GM18870 (cell line): ENCODE data around the gene CORO2B.
"Not testable (repeated sequence)": the region's sequence is repeated elsewhere in the genome, so short reads cannot be mapped to it uniquely, and the experiment has no call there.

Experiments used
- ATAC-seq: cut with Tn5 transposase; IDR thresholded peaks from one replicate; pipeline ENCODE4 v1.9.1; 2021; ENCODE audit warnings: moderate library complexity; ENCODE audit not compliant: unreplicated experiment

CORO2B gene

DNA sequence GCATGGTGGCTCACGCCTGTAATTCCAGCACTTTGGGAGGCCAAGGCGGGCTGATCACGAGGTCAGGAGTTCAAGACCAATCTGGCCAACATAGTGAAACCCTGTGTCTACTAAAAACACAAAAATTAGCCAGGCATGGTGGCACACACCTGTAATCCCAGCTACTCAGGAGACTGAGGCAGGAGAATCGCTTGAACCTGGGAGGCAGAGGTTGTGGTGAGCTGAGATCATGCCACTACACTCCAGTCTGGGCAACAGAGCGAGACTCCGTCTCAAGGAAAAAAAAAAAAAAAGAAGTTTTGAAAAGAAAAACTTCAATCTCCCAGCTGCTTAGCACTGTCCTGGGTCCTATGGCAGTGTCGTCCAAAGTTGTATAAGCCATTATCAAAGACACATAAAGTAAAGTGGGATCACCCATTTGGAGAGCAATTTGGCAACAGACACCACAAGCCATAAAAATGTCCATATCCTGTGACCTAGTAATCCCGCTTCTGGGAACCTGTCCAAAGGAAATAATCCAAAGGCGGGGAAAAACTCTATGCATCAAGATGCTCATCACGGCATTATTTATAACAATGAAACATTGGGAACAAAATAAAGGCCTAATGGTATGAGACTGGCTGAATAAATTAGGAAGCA is 26.2 kb downstream of the CORO2B start:
- ATAC-seq, result not testable (repeated sequence)

DNA sequence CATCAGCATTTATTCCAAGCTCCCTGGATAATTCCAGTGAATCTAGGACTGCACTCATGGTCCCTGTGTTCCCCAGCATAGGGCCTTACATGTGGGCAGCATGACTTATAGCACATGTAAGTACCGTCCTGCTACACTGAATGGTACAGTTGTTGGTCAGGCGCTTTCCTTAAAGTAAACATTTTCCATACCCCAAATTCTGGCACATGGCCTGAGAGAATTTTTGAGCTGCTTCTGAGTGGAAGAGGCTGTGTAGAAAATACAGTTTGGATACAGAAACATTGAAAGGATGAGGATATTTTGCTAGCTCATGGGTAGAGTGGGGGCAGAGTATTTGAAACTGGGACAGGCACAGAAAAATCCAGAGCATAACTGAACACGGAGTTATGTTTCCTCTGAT is 27.6 kb downstream of the CORO2B start:
- no peak for ATAC-seq

DNA sequence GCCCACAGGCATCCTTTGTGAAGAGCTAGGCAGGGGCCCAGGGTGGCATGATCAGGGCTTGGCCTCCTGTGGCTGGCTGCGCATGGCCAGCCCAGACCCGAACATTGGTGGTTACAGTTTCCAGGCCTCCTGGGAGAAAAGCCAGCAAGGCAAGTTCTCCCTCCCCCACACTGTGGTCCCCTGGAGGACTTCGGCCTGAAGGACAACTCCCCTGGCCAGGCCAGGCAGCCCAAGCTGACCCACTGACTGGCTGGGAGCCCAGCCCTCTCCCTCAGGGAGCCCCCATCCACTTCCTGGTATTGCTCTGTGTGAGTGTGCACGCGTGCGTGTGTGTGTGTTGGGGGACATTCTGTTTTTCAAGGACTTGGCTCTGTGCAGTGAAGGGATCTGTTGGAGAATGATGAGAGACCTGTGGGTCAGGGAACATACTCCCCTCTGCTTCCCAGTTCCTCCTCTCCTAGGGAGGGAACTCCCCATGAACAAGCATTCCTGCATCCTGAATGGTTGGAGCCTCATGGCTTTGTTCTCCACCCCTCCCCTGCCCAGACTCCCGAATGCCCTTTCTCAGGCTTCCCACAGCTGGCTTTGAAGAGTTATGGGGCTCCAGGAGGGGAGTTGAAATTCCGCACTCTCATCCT is 29.5 kb downstream of the CORO2B start:
- ATAC-seq, result no peak

DNA sequence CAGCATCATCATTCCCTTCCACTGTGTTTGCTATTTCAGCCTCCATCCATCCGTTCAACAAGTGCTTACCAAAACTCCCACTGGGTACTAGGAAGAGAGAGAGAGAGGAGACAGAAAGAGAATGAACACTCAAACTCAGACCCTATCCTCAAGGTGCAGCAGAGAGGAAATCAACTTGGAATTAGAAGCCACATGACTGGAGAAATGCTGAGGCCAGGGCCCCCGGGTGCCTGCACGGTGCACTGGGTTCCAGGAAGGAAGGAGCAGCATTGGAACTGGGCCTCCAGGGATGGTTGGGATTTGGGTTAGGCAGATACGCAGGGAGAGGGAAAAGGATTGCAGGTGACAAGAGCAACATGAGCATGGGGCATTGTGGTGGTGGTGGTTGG is 30.0 kb downstream of the CORO2B start:
- no peak for ATAC-seq

DNA sequence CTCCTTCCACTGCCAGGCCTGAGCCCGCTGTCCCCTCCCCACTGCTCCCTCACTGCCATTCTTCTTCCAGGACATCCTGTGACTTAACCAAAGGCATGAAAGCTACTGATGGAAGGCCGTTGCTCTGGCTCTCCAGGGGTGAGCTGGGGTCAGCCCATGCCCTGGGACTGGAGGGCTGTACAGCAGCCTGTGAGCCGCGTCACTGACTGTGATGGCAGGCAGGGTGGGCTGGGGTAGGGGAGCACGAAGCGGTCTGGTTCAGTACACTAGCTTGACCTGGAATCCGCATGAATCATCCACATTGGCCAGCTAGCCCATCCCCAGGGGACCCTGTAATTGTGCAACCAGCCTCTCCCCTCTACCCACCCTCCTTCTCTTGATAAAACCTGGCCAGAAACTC is 30.8 kb downstream of the CORO2B start:
- ATAC-seq, result no peak

DNA sequence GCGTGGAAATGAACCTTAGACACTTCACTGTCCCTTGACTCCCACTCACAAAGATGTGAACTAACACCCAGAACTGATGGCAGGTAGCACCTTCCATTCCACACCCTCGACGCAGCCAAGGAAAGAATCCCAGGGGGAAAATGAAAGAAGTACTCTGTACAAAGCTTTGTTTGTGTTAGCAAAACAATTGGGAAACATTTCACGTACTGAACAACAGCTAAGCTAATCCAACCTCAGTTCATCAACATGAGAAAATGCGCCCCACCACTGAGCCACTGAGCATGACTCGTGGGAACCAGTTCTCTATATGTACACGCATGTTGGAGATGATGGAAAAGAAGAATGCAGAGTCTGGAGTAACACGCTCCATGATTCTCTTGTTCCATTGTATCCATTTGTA is 32.0 kb downstream of the CORO2B start:
- ATAC-seq, result no peak

DNA sequence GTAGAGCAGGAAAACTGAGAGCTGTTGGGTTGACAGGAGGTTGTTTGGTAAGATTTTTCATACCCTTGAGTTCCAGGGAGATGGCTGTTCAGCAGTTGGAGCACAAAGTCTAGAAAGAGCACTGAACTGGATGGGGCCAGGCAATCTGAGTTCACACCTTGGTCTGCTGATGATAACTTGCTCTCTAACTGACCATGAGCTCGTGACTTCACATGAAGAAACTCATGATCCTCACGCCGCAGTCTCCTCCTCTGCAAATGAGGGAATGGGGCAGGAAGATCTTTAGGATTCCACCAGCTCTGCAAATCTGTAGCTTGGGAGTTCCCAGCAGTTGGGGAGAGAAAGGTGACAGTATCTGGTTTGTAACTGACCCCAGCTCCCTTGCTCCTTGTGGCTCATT is 33.7 kb downstream of the CORO2B start:
- ATAC-seq, result no peak

DNA sequence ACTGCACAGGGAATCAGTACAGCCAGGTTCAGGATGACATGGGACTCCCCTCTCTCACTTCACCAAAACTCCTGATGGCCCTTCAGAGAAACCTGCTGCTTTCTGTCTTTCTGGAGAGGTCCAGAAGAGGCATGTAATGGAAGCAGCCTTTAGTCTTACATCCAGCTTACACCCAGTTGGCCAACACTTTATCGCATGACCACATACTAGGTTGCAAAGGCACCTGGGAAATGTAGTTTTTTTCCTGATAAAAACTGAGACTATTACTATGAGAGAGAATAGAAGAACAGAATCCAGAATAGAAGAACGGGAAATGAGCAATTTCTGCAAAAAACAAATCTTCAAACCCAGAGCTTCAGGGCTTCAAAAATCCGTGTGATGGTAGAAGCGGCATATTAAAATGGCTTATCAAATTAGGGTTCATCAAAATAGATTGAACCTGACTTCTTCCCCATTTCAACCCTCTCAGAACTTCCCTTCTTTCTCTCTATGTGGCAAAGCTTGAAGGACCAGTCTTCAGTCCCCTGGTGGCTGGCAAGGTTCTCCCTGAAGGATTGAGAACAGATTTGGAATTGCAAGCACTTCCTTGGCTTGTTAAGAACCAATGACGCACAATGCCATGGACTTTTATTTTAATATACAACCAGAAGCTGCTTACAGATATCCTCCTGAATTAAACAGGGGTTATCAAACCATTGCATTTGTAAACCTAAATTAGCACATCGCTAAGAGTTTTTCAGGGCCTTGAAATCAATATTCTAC is 34.4 kb downstream of the CORO2B start:
- no peak for ATAC-seq

DNA sequence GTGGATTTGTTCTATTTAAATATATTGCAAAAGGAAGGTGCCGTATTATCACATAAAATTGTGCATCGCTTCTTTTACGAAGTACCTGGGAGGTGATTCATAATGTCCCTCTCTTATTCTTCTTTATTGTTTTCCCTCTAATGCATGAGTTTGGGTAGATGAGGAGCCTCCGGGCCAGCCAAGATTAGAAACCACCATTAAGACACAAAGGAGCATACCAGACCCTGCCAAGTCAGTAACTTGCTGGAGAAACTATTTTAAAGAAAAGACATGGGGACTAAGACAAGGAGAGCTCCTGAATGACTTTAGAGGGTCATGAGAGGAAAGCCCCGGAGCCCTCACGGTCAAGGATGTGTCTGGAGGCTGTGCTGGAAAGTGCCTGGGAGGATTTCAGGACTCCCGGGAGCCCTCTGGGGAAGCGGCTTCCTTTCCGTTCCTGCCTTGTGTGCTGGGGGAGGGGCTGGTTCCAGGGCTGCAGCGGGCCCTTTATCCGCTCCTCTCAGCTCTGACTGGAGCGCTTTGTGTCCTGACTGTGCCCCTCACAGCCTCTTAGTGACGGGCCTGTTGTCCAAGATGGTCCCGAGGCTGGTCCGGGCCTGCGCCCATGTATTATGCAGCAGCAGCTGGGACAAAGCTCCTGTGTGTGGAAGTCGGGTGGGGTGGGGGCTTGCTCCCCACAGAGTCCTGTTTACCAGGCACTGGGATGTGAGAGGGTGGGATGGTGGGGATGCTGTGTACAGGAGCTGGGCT is 35.7 kb downstream of the CORO2B start:
- ATAC-seq, result no peak

DNA sequence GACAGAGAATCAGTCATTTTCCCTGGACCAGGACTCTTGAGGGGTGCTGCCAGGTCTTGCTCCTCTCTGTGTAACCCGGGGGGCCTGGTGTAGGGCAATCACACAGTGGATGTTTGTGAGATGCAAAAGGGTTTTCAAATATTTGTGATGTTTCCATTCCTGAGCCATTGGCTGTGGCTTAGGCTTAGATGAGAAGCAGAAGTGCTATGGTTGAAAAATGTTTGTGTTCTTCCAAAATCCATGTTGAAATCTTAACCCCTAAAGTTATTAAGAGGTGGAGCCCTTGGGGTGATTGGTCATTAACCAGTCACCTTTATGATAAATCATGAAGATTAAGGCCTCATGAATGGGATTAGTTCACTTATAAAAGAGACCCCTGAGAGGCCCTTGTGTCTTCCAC is 36.5 kb downstream of the CORO2B start:
- ATAC-seq, result no peak

DNA sequence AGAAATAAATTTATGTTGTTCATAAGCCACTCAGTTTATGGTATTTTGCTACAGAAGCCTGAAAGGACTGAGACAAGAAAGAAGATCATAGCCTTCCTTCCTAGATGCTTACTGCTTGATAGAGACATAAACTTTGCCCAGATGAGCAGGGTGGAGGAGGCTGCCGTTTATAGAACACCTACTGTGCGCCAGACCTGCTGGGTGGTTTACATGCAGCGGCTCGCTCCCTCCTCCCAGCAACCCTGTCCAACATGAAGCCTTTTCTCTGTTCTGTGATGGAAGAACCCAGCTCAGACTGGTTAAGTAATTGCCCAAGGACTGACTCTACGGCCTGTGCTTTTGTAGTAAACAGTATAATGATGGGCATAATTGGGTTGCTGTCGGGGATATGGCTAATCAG is 37.0 kb downstream of the CORO2B start:
- no peak for ATAC-seq

DNA sequence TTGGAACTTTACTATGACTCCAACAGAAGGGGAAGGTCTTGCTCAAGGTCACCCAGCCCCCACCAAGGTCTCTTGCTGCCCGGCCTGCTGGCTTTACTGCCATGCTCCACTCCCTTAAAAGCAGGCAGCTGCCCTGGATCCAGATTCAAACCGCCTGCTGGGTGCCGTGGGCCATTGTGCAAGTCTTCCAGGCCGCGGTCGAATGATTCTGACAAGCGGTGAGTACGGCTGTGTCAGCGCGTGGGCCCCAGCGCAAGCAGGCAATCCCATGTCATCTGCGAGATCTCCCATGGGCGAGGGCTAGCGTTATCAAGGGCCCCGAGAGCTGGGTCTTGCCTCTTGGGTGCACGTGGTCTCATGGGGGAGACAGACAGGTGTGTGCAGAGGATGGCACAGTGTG is 37.6 kb downstream of the CORO2B start:
- ATAC-seq, result no peak

DNA sequence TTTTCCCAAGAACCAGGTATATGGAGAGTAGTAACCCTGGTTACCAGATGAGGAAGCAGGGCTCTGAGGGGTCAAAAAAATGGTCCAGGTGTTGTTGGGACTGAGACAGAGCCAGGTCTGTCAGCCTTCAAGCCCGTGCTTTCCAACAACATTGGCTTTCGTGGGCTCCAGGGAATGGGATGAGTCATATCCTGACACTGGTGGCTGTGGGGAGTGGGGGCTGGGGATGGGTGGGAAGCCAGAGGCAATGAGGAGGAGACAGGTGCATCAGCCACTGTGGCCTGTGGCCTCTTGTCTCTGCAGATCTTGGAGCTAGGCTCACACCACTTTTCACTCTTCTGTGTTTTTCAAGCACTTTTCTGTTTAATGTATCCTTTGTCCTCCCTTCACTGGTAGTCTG is 38.2 kb downstream of the CORO2B start:
- no peak for ATAC-seq

DNA sequence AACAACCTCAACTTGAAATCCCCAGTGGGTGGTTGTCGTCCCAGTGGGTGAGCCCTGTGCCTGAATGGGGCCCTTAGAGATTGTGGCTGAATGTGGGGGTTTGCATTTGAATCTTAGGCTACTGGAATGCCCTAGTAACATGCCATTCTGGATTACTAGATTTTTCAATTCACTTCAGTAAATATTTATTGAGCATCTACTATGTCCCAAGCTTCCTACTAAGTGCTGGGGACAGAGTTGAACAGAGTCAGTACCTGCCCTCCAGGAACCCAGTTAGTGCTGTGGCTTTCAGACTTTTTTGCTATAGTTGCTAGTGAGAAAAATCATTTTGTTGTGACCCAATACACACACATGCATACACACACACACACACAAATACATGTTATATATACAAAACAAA is 39.0 kb downstream of the CORO2B start:
- no peak for ATAC-seq

DNA sequence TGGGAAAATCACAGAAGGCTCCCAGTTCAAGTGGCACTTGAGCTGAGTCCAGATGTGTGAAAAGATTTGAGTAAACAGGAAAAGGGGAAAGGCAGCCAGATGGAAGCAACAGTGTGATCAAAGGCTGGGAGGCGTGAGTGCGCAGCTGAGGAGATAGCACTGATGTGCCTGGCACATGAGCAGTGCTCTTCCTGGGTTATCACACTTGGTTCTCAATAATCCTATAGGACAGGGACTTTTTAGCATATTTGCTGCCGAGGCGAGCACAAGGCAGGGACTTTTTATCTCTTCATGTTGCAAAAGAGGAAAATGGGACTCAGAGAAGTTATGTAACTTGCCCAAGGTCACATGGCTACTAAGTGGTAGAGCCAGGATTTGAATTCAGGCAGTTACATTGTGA is 39.6 kb downstream of the CORO2B start:
- no peak for ATAC-seq

DNA sequence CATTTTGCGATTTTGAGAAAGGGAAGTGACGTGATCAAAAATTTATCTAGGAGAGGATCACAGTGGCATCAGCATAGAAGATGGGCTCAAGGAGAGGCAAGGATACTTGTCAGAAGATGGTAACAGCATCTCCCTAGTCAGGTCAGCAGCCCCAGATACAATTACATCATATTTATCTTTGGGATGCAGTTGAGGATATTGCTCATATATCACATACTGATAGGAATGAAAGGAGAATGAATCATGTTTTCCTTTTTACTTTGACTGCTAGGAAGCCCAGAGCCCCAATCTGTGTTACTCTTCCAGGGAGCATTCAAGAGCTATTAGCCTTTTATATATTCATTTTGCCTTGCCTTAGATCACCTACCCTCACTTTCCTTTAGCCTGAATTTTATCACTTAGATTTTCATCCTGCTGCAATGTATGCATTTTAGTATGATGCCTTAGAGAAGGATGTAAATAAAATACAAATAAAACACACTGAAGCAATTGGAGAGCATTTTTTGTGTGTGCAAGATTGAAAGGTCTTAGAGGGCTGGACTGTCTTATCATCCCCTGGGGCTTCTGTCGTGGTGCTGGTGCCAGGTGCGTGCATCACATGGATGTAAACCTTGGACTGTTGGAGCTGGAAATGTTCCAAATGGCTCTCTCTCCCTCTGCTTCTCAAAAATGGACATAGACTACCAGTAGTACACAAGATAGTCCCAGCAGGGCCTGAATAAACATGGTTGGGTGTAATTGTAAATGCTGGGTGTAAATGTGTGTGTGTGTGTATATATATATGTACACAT is 40.3 kb downstream of the CORO2B start:
- ATAC-seq, result no peak

DNA sequence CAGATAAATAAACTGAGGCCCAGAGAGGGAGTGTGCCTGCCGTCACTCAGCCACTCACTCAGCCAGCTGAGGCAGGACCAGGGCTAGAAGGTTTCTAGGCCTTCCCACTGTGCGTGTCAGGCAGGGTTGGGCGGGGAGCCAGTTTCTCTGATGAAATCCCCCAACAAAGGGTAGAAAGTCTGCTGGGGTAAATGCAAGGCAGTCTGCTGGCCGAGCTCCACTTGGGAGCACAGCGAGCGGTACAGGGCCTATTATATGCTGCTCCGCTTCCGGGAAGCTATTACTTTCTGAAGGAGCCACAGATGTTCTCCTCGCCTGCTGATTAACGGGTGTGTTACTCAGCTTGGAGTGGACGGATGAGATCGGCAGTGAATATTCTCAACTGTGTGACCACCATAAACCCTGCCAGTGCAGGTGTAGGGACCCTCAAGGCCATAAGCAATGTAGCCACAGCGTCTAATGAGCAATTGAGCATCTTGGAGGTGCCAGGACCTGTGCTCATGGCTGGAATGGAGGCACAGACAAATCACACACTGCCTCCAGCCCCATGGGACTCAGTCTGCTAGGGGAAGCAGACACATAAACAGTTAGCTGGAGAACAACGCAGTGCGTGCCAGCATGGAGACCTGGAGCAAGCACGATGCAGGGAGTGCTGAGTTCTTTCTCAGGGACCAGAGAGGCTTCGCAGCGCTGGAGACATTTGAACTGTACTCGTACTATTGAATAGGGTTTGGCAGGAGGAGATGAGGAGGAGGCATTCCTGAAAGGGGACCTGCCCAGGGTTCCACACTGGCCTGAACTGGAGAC is 42.1 kb downstream of the CORO2B start:
- ATAC-seq, result no peak

DNA sequence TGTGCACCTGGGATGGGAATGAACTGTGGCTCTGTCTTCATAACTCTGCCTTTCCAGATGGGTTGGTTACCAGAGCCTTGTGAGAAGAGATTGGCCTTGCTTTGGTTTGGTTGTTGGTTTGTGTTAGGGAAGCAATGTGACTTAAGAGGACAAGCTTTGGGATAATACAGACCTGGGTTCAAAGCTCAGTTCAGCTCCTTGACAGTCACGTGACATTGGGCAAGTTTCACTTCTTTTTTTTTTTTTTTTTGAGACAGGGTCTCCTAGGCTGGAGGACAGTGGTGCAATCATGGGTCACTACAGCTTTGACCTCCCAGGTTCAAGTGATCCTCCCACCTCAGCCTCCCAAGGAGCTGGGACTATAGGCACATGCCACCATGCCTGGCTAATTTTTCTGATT is 42.7 kb downstream of the CORO2B start:
- no peak for ATAC-seq

DNA sequence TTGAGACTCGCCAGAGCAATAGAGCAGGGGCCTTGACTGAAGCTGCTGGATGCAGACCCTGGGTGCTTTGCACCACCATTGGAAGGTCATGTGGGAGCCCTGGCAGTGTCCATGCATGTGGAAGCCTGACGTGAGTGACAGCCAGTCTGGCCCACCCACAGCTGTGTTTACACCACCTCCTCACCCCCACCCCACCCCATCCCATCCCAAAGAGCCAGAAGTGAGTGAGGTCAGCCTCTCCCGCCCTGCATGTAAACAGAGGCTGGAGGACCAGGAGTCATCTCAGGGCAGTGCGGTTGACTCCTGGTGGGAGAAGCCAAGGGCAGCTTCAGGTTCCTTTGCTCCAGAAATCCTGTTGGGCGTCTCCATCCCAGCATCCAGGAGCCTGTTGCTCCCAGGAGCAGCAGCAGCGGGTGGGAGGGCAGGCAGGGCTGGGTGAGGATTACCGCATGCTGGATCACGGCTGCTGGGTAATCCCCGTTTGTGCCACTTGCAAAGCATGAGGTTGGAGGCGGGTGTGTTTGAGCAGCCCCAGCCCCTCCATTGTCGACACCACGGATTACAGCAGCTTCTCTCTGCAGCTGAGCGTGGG is 44.6 kb downstream of the CORO2B start:
- ATAC-seq, result no peak

DNA sequence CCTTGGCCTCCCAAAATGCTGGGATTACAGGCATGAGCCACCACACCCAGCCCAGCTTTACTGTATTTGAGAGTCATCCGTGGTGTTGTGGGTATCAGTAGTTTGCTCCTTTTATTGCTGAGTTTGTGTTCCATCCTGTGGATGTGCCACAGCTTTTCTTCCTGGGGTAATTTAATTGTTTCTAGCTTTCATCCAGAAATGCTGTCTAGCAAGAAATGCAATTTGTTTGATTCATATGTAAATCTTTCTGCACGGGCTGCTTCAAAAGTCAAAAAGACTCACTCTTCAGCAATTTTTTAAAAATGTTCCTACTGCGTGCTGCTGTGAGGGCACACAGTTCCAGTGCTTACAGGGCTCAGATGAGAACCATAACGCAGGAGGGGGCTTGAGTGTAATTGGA is 47.1 kb downstream of the CORO2B start:
- no peak for ATAC-seq
